Prostate gland (tissue), 2 donors: ENCODE results near the gene CFAP298. TPM values are rescaled to one million over a fixed set of nuclear protein-coding genes. Genes with fewer than 3 reads are reported as not detected.

Experiments used
- DNase-seq: peaks from one replicate; pipeline ENCODE4 v3.0.0-alpha.2; 2019; ENCODE audit warnings: low spot score
- H3K27ac ChIP-seq, 2 donors: fragments of 200-600 bp; sonication (generic); 2 replicates each; pipeline ENCODE4 v1.5.1; 2017 to 2019
- H3K27me3 ChIP-seq: fragments of 200-600 bp; sonication (generic); replicated peaks from 2 replicates; pipeline ENCODE4 v1.5.1; 2019; ENCODE audit not compliant: insufficient read depth
- H3K36me3 ChIP-seq, 2 donors: fragments of 200-600 bp; sonication (generic); 1 replicate in 1 of 2; 2 replicates in 1 of 2; pipeline versions ENCODE4 v1.5.1 to v1.8.1; 2017 to 2019
- H3K4me1 ChIP-seq: fragments of 200-600 bp; sonication (generic); replicated peaks from 2 replicates; pipeline ENCODE4 v1.5.1; 2019
- H3K4me3 ChIP-seq, 2 donors: fragments of 200-600 bp; sonication (generic); 2 replicates each; pipeline ENCODE4 v1.5.1; 2017 to 2019
- H3K9me3 ChIP-seq: fragments of 200-600 bp; sonication (generic); 2 replicates; pipeline ENCODE4 v1.5.1; 2017
- POLR2A ChIP-seq: fragments of 450-650 bp; IDR thresholded peaks from one replicate; pipeline ENCODE4 v1.6.1; 2016; ENCODE audit warnings: antibody characterized with exemption, mild to moderate bottlenecking
- POLR2AphosphoS5 ChIP-seq: sonication (generic); formaldehyde crosslinking; IDR thresholded peaks from one replicate; pipeline ENCODE4 v1.6.1; 2017; ENCODE audit warnings: antibody characterized with exemption
- WGBS: methylation state at CpG from one replicate; pipeline ENCODE4 v1.1.5; 2018; 5-methylcytosine and 5-hydroxymethylcytosine counted together
- intact Hi-C: fragments of 100-400 bp; cut with DNase I; formaldehyde crosslinking; loops from one replicate; pipeline ENCODE4 v1.14.2; 2022
- total RNA-seq, 2 donors: library from RNA; depleted of rRNA; stranded (reverse); fragments of >200 nt; gene quantifications; one replicate each; pipeline ENCODE4 v1.1.0, GENCODE V29; 2016
- TF ChIP-seq, protein P1 (sequence below), 4 experiments: fragments of 200-600 bp in 2 of 4; fragments of 450-650 bp in 2 of 4; sonication (generic) in 2 of 4; IDR thresholded peaks; 1 replicate in 3 of 4; 2 replicates in 1 of 4; pipeline ENCODE4 v1.5.1; 2016 to 2019; ENCODE audit warnings: antibody characterized with exemption in 4 of 4, mild to moderate bottlenecking in 2 of 4, moderate library complexity in 2 of 4

Gene CFAP298
- total RNA-seq, 2 donors from 2014 or later = 43.4 to 44.5 TPM

DNA sequence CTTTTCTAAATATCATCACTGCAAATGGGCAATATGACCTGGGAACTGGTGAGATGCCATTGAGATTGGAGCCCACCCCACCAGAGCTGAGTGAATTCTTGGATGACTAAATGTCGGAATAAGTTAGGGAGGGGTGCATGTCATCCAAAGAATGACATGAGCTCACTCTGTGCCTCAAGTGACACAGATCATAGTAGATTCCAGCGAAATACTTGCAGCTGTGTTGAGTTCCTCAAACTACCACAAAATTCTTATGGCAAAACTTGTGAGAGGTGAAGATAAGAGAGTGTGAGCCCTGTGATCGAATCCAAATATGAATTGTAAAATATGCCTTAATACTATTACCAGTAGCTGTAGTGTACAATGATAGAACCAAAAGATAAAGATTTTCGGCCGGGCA, 24.5 kb downstream of the CFAP298 start:
- Histone ChIP-seq H3K27ac (no peak overlapping the region), H3K4me3 (no peak overlapping the region), H3K4me1 (no peaks in the 10 kb centered on the region), H3K27me3 (no peaks in the 10 kb centered on the region), H3K36me3 (no peaks in the 10 kb centered on the region), H3K9me3 (no peaks in the 10 kb centered on the region)
- TF ChIP-seq, protein P1, sequence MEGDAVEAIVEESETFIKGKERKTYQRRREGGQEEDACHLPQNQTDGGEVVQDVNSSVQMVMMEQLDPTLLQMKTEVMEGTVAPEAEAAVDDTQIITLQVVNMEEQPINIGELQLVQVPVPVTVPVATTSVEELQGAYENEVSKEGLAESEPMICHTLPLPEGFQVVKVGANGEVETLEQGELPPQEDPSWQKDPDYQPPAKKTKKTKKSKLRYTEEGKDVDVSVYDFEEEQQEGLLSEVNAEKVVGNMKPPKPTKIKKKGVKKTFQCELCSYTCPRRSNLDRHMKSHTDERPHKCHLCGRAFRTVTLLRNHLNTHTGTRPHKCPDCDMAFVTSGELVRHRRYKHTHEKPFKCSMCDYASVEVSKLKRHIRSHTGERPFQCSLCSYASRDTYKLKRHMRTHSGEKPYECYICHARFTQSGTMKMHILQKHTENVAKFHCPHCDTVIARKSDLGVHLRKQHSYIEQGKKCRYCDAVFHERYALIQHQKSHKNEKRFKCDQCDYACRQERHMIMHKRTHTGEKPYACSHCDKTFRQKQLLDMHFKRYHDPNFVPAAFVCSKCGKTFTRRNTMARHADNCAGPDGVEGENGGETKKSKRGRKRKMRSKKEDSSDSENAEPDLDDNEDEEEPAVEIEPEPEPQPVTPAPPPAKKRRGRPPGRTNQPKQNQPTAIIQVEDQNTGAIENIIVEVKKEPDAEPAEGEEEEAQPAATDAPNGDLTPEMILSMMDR (IDR thresholded peaks at IDR 0.05) = no peak
- WGBS = 97% methylated on average over 5 of the region's 5 CpGs
- no peak for DNase-seq
- intact Hi-C loops = no loop called here

DNA sequence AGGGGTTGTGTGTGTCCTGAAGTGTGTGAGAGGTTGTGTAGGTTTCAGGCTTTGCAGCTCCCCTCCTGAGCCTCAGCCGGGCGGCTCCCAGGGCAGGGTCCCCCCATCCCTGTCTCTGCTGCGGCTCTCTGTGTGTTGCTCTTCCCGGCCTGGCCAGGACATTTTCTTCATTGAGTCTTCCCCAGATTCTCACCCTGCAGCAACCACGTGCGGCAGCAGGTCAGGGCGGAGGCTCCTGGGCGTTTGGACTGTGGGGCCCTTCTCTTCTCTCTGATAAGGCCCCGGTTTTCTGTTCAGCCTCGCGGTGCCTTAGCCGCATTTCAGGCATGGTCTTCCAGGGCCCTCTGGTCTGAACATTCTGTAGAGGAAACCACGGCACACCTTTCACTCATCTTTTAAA, 25.1 kb downstream of the CFAP298 start:
- Histone ChIP-seq H3K4me3 (no peak overlapping the region), H3K9me3 (no peaks in the 10 kb centered on the region), H3K27ac (no peak overlapping the region), H3K36me3 (no peaks in the 10 kb centered on the region), H3K27me3 (no peaks in the 10 kb centered on the region), H3K4me1 (no peaks in the 10 kb centered on the region)
- intact Hi-C loops = no loop called here
- no peak for DNase-seq
- WGBS = 80% methylated on average over 13 of the region's 13 CpGs
- TF ChIP-seq POLR2A (no peak), POLR2AphosphoS5 (no peak)
- TF ChIP-seq, protein P1 (IDR thresholded peaks at IDR 0.05) = no peak

DNA sequence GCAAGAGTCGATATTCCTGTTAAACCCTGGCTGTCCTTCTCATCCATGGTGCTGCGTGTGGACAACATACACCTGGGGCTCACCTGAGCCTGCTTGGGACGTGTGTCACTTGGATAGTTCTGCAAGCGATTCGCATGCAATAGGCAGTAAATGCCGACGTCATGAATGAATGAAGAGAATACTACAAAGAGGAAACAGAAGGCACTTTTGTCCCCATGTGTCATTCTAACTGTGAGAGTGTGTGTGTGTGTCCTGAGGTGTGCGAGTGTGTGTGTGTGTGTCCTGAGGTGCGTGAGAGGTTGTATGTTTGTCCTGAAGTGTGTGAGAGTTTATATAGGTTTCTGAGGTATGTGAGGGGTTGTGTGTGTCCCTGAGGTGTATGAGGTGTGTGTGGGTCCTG, 26.2 kb downstream of the CFAP298 start:
- no peaks in the 10 kb centered on the region for H3K9me3 ChIP-seq
- no peak overlapping the region for H3K27ac ChIP-seq
- H3K36me3 ChIP-seq = no peaks in the 10 kb centered on the region
- H3K4me3 ChIP-seq = no peak overlapping the region
- DNase-seq = no peak
- no peaks in the 10 kb centered on the region for H3K27me3 ChIP-seq
- no peak for TF ChIP-seq POLR2AphosphoS5
- no peak for TF ChIP-seq POLR2A
- TF ChIP-seq, protein P1 (IDR thresholded peaks at IDR 0.05) = no peak
- H3K4me1 ChIP-seq = no peaks in the 10 kb centered on the region
- 91% methylated on average over 9 of the region's 9 CpGs for WGBS
- intact Hi-C loops = no loop called here

DNA sequence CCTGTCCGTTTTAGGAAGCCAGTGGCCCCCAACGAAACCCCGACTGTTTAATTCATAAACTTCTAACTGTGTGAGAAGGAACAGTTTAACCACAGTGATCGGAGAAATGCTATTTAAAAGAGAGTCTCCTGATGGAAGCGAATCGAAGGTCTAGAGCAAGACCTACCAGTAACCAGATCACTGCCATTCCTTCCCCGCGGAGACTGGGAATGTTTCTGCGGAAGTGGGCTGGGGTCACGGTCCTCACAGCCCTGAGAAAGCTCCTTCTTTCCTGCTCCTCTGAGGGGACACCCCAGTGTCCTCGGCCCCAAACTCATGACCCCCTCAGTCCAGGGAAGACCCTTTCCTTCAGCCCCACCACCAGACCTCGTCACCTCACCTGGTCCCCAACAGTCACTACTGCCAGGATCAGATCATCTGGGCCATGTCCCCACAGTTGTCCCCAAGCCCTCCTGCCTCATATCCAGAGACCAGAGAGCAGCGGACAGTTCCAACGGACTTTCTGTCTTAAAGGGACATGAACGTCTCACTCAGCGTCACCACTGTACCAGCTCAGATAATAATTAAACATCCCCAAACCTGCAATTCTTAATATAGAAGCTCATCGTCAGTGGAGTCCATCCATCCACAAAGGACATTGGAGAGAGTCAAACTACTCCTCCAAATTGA, 27.0 kb downstream of the CFAP298 start, which contains the start of gene TCP10L:
Gene TCP10L (minus strand): TSS at position 482 of the 669 bp plus-strand sequence. CDS start 1,219 bp downstream, outside the sequence.
- H3K9me3 ChIP-seq = no peaks in the 10 kb centered on the region
- no peak within 1 kb of the TSS for H3K27ac ChIP-seq
- no peak for DNase-seq
- intact Hi-C loops = no loop called here
- no peak within 1 kb of the TSS for H3K4me3 ChIP-seq
- no peaks in the 10 kb centered on the region for H3K4me1 ChIP-seq
- no peaks in the 10 kb centered on the region for H3K27me3 ChIP-seq
- WGBS = 90% methylated on average over 17 of the region's 17 CpGs
- TF ChIP-seq POLR2A (no peak), POLR2AphosphoS5 (no peak)
- TF ChIP-seq, protein P1 (IDR thresholded peaks at IDR 0.05) = no peak
- H3K36me3 ChIP-seq = no peaks in the 10 kb centered on the region

DNA sequence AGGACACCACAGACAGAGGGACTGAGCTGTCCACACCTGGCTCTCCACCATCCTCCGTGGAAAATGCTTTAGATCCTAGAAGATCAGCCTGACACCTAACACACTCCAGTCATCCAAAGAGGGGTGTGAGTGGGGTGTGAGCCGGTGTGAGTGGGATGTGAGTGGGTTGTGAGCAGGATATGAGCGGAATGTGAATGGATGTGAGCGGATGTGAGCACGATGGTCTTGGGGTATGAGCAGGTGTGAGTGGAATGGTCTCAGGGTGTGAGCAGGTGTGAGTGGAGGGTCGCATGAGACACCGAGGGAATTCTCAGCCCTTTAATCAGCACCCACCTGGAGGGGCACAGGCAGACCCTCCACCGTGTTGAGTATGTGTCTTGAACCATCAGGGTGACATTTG, 27.7 kb downstream of the CFAP298 start:
- Histone ChIP-seq H3K9me3 (no peaks in the 10 kb centered on the region), H3K27me3 (no peaks in the 10 kb centered on the region), H3K36me3 (no peaks in the 10 kb centered on the region), H3K4me1 (no peaks in the 10 kb centered on the region), H3K4me3 (no peak overlapping the region), H3K27ac (no peak overlapping the region)
- no peak for DNase-seq
- 85% methylated on average over 8 of the region's 8 CpGs for WGBS
- intact Hi-C loops = no loop called here
- TF ChIP-seq POLR2A (no peak), POLR2AphosphoS5 (no peak)
- TF ChIP-seq, protein P1 (IDR thresholded peaks at IDR 0.05) = no peak
